Muscle of back (tissue), 11 donors: ENCODE results near the gene TOM1L2. TPM values are rescaled to one million over a fixed set of nuclear protein-coding genes. Genes with fewer than 3 reads are reported as not detected.

Experiments
- DNase-seq, 3 donors: peaks; one replicate each; pipeline versions ENCODE4 v3.0.0 to v3.0.0-alpha.2; 2013
- polyA plus RNA-seq, 10 donors: library from polyadenylated mRNA; unstranded; fragments of 120-200 nt; gene quantifications; one replicate each; pipeline ENCODE4 v1.2.1, GENCODE V29; 2013; ENCODE audit not compliant: insufficient read length in 10 of 10

Gene TOM1L2
- polyA plus RNA-seq, 10 donors: 25.2 to 43.2 (median 32.3) TPM

- DNase-seq: peak; percentile 97 to 99 (median 99)
Observed at GRCh38 chr17:17836250-17836817, 135.9 kb downstream of the TOM1L2 start.

GRCh38 chr17:17835415-17836249, 136.6 kb downstream of the TOM1L2 start:
- DNase-seq: no peak

- no peak for DNase-seq
Observed at GRCh38 chr17:17834974-17835373, 137.2 kb downstream of the TOM1L2 start.

DNA sequence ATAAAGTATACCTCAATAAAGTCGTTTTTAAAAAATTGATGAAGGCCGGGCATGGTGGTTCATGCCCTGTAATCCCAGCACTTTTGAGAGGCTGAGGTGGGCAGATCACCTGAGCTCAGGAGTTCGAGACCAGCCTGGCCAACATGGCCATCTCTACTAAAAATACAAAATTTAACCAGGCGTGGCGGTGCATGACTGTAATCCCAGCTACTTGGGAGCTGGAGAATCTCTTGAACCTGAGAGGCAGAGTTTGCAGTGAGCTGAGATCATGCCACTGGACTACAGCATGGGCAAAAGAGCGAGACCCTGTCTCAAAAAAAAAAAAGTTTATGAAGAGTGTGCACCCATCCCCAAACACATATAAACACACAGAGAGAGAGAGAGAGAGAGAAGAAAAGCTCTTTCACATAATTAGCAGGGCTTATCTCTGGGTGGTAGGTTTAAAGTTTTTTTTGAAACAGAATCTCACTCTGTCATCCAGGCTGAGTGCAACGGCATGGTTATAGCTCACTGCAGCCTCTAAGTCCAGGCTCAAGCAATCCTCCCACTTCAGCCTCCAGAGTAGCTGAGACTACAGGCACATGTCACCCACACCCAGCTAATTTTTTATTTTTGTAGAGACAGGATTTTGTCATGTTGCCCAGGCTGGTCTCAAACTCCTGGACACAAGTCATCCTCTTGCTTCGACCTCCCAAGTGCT, 138.4 kb downstream of the TOM1L2 start:
- no peak for DNase-seq

DNA sequence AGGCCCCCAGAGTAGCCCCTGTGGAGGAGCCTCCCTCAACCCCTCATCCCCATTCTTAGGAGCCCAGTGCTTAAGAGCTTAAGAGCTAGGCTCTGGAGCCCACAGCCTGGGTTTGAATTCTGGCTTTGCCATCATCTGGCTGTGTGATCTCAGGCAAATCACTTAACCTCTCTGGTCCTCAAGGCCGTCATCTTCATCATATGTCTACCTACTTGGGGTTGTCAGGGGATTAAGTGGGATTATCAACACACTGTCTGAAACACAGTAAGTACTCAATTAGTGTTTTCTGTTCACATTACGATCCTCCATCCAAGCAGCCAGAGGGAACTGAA, 140.2 kb downstream of the TOM1L2 start:
- no peak for DNase-seq

- no peak for DNase-seq
Observed at GRCh38 chr17:17831208-17832031, 140.8 kb downstream of the TOM1L2 start.

DNA sequence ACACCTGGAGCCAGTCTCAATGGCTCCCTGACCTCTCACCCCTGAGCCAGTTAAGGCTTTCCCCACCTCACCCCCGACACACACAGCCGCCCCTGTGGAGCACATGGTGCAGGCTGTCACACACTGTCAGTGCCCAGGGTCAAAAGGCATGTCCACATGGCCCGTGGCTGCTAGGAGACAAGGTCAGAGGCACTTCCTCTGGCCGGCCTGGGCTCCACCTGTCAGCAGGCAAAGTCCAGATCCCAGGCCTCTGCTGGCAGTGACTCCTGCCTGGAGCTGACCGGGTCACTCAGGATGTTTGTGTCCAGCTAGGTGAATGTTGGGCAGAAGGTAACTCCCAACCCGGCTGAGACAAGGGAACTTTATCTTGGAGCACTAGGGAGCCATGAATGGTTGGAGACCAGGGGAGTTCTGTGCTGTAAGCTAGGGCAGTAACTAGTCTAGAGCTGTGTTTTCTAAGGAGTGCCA, 141.4 kb downstream of the TOM1L2 start:
- no peak for DNase-seq

DNA sequence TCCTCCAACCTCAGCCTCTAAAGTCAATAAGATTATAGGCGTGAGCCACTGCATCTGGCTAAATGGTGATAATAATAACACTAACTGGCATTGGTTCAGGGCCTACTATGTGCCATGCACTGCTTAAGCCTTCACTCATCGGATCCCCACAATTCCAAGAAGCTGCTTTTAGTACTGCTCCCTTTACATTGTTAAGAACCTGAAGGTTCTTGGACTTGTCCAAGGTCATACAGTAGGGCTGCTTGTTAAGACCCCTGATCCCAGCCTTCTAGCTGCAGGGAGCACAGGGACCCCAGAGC, 142.0 kb downstream of the TOM1L2 start:
- no peak for DNase-seq

DNA sequence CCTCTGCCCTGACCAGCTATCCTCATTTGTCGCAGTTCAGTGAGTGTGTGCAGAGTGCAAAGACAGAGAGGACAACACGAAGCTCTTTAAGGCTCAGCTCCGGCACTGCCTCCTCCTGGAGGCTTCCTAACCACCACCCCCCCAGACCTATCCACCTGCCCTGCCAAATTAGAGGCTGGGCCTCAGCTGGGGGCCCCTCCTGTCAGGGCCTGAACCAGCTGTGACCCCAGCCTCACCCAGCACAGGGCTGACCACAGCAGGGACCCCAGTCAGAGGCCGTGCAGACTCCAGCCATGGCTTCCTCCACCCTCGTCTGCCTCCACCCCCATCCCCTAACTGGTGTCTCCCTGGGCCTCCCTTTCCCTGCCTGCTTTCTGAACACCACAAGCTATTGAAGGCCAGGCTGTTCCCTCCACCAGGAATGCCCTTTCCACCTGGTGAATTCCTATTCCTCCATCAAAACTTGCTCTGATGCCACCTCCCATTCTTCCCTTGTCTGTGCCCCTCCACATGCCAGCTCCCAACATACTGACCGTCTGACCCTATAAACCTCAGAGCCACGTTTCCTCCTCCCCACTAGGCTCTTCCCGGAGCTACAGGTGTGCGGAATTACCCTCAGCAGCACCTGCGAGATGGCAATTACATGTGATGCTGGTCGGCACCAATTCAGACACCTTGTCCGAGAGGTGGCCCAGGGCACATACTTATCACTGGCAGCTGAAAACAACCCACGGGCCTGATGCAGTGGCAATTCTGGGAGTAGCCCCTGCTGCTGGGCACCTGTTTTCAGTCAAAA, 144.2 kb downstream of the TOM1L2 start:
- DNase-seq: no peak

DNA sequence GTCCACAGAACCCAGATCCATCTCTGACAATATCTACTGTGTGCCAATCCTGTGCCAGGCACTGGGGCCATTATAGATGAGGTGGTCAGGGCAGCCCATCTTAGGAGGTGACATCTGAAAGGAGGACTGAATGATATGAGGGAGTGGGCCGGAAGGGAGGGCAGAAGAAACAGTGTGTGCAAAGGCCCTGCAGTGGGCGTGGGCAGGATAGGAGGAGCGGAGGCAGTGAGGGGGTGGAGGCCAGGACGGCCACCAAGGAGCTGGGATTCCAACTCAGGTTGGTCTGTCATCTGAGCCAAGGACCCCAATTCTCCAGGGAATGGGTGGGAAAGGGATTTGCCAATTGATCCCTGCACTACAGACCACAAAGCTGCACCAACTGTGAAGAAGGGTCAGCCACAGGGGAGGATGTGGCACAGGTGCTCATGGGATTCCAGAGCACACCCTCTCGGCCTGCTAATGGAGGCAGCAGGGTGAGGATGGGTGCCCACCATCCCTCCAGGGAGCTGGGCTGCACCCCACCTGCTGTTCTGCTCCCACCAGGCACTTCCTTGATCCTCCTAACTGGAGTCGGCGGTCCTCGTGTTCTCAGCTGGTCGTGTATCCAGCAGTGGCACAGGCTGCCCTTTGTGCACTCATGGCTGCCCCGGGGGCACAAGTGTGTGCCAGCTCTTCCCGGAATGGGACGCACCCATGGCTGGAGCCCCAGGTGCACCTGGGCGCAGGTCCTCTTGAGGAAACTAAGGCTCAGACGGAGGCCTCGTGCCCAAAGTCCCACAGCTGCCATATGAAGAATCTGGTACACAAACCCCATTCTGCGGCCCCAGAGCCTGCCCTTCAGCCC, 145.0 kb downstream of the TOM1L2 start:
- no peak for DNase-seq

- DNase-seq: no peak
Observed at GRCh38 chr17:17826342-17826713, 145.9 kb downstream of the TOM1L2 start.

DNA sequence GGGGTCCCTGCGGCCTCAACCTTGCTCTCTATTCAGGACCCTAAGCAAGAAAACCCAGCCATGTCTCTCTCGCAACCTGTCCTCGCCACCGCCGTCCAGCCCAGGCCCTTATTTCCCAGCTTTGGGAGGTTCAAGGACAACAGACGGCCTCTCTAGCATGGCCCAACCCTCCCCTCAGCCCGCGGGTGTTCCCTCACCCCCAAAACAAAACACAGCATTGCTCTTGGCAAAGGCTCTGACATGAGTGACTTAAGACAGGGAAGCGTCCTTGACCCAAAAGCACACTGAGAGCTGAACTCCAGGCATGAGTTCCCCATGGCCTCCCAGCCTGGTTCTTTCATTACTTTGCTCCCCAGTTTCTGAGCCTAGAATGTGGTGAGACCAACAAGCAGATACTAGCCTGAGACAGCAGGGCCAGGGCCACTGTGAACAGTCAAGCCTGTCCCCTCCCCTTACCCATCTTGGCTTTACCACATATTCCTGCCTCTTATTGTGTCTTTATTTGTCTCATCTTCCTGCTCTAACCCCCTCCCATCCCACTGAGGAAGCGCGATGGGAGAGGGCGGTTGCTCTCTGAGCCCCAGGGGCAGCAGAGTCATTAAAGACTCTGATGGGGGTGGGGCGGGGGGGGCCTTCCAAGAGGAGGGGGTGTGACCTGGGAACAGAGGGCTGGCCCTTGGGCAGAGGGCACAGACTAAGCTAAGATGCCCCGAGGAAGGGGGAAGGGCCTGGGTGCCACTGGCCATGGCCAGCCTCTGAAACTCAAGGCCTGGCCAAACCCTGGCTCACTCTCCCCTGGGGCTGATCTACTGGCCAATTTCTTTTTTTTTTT, 147.2 kb downstream of the TOM1L2 start:
- peak in 1 of 3 donors; percentile 62 for DNase-seq

- DNase-seq: peak in 1 of 3 donors; percentile 68
Observed at GRCh38 chr17:17824119-17824782, 147.9 kb downstream of the TOM1L2 start.

DNA sequence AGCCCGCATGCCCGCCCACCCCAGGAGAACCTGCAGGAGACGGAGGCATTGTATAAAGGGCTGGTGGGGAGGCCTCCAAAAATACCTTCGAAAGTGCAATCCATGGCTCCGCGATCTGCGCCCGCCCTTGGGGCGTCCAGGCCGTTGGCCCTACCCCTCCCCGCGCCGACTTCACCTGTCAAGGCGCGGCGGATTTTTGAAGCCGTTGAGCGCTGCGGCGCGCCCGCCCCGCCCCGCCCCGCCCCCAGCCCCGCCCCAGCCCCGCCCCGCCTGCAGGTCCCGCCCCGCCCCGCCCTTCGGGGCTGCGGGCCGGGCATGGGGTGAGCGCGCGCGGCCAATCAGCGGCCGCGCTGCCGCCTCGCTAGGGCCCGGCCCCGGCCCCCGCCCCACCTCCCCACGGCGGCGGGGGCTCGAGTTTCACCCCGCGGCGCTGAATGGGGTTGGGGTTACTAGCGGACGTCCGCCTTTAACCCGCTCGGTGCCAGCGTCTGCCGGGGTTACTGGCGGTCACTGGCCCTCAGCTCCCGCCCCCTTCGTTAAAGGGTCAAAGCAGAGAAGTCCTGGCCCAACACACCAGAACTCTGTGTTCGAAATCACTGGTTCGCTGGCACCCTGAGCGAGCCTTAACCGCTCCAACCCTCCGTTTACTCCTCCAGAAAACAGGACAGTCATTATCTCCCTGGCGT, 148.6 kb downstream of the TOM1L2 start:
- DNase-seq: peak; percentile 87 to 94 (median 92)

DNA sequence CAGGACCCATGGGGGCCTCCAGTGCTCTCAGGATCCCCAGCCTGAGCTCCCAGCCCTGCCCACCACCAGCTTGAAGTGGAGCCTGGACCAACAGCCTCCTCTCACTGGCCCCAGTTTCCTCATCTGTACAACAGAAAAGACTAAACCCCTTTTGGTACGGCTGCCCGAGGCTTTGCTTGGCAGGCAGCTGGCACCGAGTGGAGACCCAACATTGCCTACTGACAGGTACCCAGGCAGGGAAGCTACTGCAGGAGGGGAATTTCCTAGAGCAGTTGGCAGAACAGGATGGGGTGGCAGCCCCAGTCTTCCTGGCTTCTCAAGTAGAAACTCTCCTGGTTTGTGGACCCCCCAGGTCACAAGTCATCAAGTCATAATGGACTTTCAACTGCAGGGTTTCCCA, 149.6 kb downstream of the TOM1L2 start:
- DNase-seq: no peak

- DNase-seq: peak in 1 of 3 donors; percentile 66
Observed at GRCh38 chr17:17822189-17822588, 150.0 kb downstream of the TOM1L2 start.

- DNase-seq: no peak
Observed at GRCh38 chr17:17820463-17821158, 151.6 kb downstream of the TOM1L2 start.

DNA sequence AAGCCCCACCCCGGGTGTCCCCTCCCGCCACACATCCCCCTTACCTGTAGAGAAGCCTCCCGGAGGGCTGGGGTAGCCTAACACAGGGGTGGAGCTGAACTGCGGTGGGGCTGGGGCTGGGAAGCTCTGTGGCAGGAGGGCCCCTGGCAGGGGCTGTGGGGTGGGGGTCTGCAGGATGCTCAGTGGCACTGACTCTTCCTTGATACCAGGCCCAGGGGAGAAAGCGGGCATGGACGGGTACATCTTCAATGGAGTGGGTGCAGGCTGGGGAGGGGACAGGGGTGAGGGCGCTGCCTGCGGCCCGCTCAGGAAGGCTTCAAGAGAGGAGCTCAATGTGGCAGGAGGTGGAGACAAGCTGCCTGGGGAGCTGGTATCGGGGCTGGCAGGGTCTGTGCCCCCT, 152.2 kb downstream of the TOM1L2 start:
- DNase-seq: no peak
